Measurements from ENCODE around the gene PEDS1.

Gene PEDS1

DNA sequence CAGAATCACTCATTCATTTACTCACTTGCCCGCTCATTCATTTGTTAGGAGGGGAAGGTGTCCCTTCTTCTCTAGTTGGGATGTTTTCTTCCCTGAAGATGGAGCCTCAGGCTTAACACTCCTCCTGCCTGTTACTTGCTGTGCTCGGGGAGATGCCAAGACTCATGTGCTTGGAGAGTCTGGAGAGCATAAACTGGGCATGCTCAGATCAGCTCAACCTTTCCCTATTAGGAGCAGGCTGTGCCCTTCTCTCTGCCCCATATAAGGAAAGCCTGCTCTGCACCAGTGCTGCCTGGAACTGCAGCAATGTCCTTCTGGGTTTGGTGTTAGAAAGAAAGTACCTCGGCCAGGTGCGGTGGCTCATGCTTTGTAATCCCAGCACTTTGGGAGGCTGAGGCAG, 22.5 kb downstream of the PEDS1 start:
- H3K4me3 ChIP-seq (ENCODE audit: control insufficient read depth, low read depth, low read length), result no peak overlapping the region
- TF ChIP-seq, protein P1, sequence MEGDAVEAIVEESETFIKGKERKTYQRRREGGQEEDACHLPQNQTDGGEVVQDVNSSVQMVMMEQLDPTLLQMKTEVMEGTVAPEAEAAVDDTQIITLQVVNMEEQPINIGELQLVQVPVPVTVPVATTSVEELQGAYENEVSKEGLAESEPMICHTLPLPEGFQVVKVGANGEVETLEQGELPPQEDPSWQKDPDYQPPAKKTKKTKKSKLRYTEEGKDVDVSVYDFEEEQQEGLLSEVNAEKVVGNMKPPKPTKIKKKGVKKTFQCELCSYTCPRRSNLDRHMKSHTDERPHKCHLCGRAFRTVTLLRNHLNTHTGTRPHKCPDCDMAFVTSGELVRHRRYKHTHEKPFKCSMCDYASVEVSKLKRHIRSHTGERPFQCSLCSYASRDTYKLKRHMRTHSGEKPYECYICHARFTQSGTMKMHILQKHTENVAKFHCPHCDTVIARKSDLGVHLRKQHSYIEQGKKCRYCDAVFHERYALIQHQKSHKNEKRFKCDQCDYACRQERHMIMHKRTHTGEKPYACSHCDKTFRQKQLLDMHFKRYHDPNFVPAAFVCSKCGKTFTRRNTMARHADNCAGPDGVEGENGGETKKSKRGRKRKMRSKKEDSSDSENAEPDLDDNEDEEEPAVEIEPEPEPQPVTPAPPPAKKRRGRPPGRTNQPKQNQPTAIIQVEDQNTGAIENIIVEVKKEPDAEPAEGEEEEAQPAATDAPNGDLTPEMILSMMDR (IDR thresholded peaks at IDR 0.05; ENCODE audit: control insufficient read depth, insufficient read depth, low read depth, low read length, missing control alignments), result no peak
- no peak for DNase-seq (ENCODE audit: low read depth)

GRCh38 chr20:50130356-50130723, 23.2 kb downstream of the PEDS1 start:
- no peak overlapping the region for H3K4me3 ChIP-seq (ENCODE audit: control insufficient read depth, low read depth, low read length)
- no peak for DNase-seq (ENCODE audit: low read depth)
- TF ChIP-seq, protein P1 (IDR thresholded peaks at IDR 0.05; ENCODE audit: control insufficient read depth, insufficient read depth, low read depth, low read length, missing control alignments), result no peak

DNA sequence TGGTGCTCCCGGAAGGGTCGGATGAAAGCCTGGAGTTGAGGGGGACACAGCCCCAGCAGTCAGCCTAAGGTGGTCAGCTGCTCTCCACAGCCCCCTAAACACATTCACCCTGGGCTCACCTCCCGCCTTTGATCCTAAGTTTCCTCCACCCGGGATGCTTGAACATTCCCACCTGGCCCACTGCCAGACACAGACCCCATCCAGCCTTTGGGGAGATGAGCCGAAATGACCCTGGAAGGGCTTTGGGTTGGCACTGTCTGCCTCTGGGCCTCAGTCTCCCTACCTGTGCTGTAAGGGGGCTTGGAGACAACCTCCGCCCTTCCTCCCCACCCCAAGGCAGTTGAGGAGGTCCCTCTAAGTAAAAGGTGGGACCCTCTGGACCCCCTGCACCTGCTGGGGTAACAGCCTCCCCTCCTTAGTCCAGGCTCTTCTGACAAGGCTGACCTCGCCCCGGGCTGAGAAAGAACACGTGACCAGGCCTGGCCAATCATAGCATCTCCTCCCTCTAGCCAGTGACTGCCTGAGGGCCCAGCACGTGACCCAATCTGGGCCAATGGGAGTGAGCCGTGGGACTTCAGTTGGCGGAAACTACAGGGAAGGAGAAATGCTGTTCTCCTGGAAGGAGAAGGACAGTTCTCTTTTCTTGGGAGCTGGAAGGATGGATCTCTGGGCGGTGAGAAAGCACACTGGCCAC, 23.7 kb downstream of the PEDS1 start:
- H3K4me3 ChIP-seq (ENCODE audit: control insufficient read depth, low read depth, low read length), result no peak overlapping the region
- TF ChIP-seq, protein P1 (IDR thresholded peaks at IDR 0.05; ENCODE audit: control insufficient read depth, insufficient read depth, low read depth, low read length, missing control alignments), result no peak
- DNase-seq (ENCODE audit: low read depth), result no peak

DNA sequence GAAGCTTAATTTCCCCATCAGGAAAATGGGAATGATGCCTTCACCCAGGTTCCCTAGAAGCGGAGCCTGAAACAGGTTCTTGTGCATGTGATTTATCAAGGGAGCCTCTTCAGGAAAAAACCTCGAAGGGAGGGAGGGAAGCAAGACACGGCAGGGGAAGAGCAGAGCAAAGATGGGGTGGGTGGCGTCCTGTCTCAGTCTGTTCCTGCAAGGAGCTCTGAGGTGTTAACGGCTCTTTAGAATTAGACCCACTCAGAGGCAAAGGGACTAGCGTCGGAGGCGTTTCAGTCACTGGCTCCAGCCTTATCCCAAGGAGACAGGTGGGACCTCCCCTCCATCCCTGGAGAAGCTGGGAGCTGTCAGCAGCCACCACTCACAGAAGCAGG, 25.0 kb downstream of the PEDS1 start:
- no peak overlapping the region for H3K4me3 ChIP-seq (ENCODE audit: control insufficient read depth, low read depth, low read length)
- TF ChIP-seq, protein P1 (IDR thresholded peaks at IDR 0.05; ENCODE audit: control insufficient read depth, insufficient read depth, low read depth, low read length, missing control alignments), result no peak
- no peak for DNase-seq (ENCODE audit: low read depth)

- H3K4me3 ChIP-seq (ENCODE audit: control insufficient read depth, low read depth, low read length), result no peak overlapping the region
- TF ChIP-seq, protein P1 (IDR thresholded peaks at IDR 0.05; ENCODE audit: control insufficient read depth, insufficient read depth, low read depth, low read length, missing control alignments), result no peak
- no peak for DNase-seq (ENCODE audit: low read depth)
These were observed 25.7 kb downstream of the PEDS1 start for GRCh38 chr20:50127587-50128519.

DNA sequence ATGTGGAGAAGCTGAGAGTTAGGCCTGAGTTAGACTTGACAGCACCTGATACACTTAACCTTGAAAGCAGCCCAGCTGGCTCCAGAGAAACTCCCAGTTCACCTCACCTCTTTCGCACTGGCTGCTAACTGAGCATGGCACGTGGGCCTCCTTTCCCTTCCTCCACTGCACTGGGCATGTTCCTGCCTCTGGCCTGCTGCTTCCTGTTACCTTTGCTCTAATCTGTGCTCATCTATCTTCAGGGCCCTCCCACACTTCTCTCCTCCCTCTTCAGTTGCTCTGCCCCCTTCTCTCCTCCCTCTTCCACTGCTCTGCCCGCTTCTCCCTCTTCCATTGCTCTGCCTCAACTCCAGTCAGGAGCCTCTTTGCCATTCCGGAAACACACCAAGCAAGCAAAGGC, 26.9 kb downstream of the PEDS1 start:
- no peak overlapping the region for H3K4me3 ChIP-seq (ENCODE audit: control insufficient read depth, low read depth, low read length)
- DNase-seq (ENCODE audit: low read depth), result no peak
- TF ChIP-seq, protein P1 (IDR thresholded peaks at IDR 0.05; ENCODE audit: control insufficient read depth, insufficient read depth, low read depth, low read length, missing control alignments), result no peak

Measured in AG09309 (cell line).